GM18907 (cell line): ENCODE data around the gene CDH13.

ENCODE experiments used
- ATAC-seq: cut with Tn5 transposase; IDR thresholded peaks from one replicate; pipeline ENCODE4 v1.9.1; 2021; ENCODE audit warnings: mild to moderate bottlenecking, moderate library complexity; ENCODE audit not compliant: unreplicated experiment

Gene CDH13

GRCh38 chr16:83802554-83803205, 1175.9 kb downstream of the CDH13 start:
- ATAC-seq, result no peak

DNA sequence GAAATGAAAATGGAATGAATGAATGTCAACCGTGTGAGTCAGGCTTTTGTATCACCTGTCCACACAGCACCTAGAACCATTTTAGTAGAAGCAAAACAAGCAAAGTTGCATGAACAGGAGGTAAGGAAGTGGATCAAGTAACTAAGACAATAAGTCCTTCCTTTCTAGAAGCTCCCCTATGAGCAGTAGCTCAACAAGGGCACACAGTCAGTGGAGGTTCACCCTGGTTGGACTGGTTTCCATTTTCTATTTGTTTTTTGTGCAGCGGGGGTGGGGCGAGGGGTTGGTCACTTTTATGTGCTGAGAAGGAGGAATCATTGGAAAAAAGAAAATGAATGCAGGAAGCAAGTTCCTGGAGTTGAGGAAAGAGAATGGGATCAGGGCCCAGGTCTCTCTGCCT, 1177.0 kb downstream of the CDH13 start:
- ATAC-seq, result no peak

- no peak for ATAC-seq
Measured at GRCh38 chr16:83804366-83804765, 1177.6 kb downstream of the CDH13 start.

GRCh38 chr16:83806036-83806435, 1179.3 kb downstream of the CDH13 start:
- ATAC-seq, result no peak

DNA sequence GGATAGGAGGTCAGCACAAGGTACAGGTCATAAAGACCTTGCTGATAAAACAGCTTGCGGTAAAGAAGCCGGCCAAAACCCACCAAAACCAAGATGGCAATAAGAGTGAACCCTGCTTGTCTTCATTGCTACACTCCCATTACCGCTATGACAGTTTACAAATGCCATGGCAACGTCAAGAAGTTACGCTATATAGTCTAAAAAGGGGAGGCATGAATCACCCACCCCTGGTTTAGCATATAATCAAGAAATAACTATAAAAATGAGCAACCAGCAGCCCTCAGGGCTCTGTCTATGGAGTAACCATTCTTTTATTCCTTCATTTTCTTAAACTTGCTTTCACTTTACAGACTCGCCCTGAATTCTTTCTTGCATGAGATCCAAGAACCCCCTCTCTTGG, 1180.0 kb downstream of the CDH13 start:
- no peak for ATAC-seq

GRCh38 chr16:83807327-83807709, 1180.5 kb downstream of the CDH13 start:
- ATAC-seq, result no peak

DNA sequence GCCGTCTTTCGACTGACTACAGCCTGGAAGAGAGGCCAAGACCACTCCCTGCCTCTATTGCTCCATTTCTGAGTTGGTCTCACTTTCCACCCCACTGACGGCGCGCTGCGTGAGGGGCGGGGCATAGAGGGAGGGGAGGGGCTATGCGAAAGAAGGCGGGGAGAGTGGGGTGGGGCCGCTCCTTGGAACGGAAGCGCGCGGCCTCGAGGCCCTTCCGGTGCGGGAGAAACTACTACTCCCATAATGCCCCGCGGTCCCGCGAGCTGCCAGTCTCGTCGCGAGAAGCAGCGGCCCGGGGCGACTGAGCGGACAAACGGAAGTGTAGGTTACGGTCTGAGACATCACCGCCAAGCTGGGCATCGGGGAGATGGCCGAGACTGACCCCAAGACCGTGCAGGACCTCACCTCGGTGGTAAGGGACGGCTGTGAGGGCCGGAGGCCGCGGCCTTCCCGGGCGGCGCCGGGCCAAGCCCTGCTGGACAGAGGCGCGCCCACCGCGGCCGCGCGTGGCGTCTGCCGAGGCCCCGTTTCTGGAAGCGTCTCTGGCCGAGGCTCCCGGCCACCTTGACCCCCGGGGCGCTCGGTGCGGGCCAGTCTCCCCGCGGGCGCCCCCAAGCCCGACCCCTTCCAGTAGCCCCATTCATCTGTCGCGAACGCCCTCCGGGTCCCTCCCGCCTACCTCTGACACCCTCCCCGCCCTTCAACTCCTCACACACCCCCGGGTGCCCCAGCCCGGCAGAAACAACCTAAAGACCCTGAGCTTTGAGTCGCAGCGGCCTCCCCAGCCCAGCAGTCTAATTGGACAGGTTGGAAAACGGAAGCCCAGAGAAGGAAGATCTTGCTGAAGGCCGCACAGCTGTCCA, 1181.2 kb downstream of the CDH13 start, which contains the start of gene HSBP1:
HSBP1 (plus strand) TSS at position 269 of the 863 bp plus-strand sequence; CDS start at position 368, 99 bp downstream.
- ATAC-seq, result peak; percentile 97

DNA sequence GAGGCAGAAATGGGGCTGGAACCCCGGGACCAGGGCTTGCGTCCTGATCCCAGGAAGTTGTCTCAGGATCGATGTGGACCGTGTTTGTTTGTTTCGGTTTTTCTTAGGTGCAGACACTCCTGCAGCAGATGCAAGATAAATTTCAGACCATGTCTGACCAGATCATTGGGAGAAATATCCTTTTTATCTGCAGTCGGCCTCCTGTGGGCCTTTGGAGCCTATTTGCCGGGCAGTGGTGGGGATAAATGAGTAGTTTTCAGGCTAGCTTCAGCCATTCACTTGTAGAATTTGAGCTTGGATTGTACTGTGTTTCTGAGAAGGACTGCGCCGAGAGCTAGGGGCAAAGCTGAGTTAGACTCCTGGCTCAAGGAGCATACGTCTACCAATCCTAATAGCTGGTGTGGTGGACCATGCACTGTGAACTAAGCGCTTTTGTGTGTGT, 1181.8 kb downstream of the CDH13 start:
- ATAC-seq, result no peak

GRCh38 chr16:83809092-83809491, 1182.3 kb downstream of the CDH13 start:
- ATAC-seq, result no peak

GRCh38 chr16:83810901-83811300, 1184.1 kb downstream of the CDH13 start:
- ATAC-seq, result no peak

- ATAC-seq, result peak; percentile 61
Measured at GRCh38 chr16:83813823-83814658, 1187.3 kb downstream of the CDH13 start.

GRCh38 chr16:83814659-83814985, 1187.9 kb downstream of the CDH13 start:
- no peak for ATAC-seq

- ATAC-seq, result no peak
Measured at GRCh38 chr16:83817022-83817421, 1190.3 kb downstream of the CDH13 start.

DNA sequence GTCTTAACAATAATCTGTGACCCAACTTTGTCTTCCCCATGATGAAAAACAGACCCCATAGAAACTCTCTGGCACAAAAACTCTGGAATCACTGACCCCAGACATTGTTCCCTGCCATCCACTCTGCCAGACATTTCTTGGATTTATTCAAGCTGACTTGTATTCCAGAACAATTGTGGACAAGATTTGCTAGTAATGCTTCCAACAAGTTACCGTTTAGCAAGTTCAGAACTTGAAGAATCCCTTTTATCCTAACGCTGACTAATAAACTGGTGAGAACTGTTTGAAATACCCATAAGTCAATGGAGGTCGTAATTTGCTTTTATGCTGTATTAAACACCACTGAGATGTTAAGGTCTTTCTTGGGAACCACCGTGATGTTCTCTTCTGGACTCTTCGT, 1191.5 kb downstream of the CDH13 start:
- no peak for ATAC-seq

DNA sequence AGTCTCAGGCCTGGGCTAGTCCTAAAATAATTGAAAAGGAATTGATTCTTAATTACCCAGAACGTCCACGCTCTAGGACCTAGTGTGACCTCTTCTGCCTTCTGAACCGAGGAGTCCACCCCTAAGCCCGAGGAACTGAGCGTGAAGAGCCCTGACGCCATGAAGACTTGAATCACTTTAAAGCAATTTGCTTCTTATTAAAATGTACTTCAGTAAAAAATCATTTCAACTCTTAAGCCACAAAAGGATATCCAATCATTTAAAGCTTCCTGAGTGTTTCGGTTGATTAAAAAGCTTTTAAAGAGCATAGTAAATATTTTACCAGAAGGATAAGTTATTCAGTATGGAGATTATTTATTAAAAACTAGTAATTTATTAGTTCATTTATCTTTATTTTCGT, 1192.6 kb downstream of the CDH13 start:
- ATAC-seq, result no peak

DNA sequence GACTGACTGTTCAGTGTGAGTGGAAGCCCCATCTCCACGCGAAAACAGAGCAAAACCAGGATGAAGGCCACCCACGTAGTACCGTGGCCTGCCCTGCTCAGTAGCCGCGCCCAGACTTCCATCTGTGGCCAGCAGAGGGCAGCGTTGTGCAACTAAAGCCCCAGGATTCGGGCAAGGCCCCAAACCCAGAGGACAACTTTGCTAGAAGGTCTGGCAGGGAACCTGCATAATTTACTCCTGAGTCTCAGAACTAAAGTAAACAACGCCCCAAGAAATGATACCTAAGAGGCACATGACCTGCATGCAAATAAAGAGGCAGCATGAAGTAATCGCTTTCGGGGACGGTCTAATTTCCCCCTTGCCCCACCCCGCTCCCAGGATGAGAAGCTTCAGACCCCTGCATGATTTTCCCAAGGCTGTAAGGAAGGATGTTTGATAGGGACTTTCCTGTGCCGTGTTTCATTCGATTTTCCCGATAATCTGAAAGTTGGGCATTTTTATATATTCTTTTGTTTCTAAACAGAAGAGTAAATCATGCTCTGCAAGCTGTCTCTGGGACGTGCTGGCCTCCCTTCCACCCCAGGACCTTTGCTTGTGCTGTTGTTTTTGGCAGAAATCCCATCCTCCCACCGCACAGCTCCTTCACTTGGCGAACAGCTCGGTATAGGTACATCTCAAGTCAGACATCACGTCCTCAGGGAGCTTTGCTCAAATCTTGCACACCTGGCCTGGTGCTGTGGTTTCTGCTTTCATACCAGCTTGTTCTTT, 1199.6 kb downstream of the CDH13 start:
- no peak for ATAC-seq

GRCh38 chr16:83830091-83830768, 1203.5 kb downstream of the CDH13 start:
- no peak for ATAC-seq

GRCh38 chr16:83830769-83831455, 1204.1 kb downstream of the CDH13 start:
- no peak for ATAC-seq

DNA sequence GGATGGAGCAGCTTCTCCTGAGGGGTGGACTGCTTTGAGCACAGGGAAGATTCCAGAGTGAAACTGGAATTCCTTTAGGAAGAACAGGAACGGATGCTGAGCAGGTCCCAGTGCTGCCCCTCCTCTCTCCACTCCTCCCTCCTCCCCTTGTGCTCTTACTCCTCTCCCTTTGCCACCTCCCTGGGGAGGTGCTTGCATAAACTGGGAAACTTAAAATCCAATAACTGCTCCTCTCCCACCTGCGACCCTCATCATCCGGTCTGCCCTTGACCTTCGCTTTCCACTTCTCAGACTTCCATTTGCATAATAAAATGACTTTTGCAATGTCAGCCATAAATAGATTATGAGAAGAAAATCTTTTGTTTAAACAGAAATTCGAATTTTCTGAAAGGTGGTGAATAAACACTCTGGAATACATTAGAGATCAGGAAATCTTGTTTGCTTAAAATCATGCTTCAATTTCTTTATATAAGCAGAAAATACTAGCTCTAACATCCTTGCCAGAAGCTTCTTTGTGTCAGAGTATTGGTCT, 1204.8 kb downstream of the CDH13 start:
- ATAC-seq, result no peak
